HFF-Myc (cell line): ENCODE results near the gene MOV10L1.

Experiments
- DNase-seq: peaks from one replicate; pipeline ENCODE4 v3.0.0-alpha.2; 2011; ENCODE audit warnings: low read depth; ENCODE audit errors: extremely low read depth
- H3K4me3 ChIP-seq: replicated peaks from 2 replicates; pipeline ENCODE4 v1.5.1; 2011; ENCODE audit warnings: low read depth, mild to moderate bottlenecking, control low read depth, low read length
- TF ChIP-seq, protein P1 (sequence below): IDR thresholded peaks from 2 replicates; pipeline ENCODE4 v1.5.1; 2012; ENCODE audit warnings: mild to moderate bottlenecking, low read depth, low read length, control low read depth; ENCODE audit errors: missing control alignments

Gene MOV10L1

DNA sequence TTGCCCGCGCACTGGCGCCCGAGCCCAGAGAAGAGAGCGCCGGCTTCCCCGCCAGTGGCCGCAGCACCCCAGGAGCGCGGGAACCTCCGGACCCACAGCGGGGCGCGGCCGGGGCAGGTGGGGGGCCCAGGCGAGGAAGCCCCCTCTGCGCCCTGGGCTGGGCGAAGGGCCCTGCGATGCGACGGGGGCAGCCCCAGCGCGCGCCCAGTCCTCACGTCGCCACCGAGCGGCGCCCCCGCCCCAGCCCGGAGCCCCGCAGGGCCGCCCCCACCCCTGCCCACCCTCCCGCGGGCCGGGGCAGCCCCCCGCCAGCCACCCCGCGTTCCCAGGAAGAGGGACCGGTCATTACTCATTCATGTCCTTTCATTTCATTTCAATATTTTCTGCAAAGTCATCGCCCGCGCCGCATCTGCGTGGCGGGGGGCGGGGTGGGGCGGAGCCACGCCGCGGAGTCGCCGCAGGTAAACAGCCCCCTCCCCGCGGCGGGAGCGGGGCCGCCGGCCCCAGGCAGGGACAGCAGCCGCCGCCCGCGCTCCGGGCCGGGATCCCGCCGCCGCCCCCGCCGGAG is 80.1 kb downstream of the MOV10L1 start:
- 0 out of 2 replicates have a peak overlapping the region, but pooled peaks have one; percentile 11 for H3K4me3 ChIP-seq
- TF ChIP-seq, protein P1, sequence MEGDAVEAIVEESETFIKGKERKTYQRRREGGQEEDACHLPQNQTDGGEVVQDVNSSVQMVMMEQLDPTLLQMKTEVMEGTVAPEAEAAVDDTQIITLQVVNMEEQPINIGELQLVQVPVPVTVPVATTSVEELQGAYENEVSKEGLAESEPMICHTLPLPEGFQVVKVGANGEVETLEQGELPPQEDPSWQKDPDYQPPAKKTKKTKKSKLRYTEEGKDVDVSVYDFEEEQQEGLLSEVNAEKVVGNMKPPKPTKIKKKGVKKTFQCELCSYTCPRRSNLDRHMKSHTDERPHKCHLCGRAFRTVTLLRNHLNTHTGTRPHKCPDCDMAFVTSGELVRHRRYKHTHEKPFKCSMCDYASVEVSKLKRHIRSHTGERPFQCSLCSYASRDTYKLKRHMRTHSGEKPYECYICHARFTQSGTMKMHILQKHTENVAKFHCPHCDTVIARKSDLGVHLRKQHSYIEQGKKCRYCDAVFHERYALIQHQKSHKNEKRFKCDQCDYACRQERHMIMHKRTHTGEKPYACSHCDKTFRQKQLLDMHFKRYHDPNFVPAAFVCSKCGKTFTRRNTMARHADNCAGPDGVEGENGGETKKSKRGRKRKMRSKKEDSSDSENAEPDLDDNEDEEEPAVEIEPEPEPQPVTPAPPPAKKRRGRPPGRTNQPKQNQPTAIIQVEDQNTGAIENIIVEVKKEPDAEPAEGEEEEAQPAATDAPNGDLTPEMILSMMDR = no peak
- DNase-seq = no peak

DNA sequence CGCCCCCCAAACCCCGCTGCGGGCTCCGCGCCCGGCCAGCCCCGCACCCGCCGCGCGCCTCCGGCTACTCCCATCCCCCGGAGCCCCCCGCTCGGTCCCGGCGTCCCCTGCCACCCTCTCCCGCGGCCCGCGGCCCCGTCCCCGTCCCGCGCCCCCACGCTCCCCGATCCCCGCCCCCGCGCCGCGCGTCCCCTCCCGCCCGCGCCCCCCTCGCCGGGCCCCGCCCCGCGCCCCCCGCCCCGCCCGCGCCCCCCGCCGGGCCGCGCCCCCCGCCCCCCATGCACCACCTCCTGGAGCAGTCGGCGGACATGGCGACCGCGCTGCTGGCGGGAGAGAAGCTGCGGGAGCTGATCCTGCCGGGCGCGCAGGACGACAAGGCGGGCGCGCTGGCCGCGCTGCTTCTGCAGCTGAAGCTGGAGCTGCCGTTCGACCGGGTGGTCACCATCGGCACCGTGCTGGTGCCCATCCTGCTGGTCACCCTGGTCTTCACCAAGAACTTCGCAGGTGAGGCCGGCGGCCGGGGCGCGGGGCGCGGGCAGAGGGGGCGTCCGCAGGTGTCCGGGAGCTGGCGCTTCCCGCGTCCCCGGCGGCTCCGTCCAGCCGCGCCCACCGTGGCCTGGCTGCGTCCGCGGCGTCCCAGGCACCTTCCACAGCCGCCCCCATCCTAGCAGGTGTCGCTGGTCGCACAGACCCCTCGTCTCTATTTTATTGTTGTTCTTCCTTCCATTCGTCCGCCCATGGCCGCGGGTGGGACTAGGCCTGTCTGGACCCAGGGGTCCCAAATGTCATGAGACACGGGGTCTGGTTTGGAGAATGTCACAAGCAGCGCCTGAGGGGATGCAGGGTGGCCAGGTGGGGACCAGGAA is 80.9 kb downstream of the MOV10L1 start, which contains the start of gene PANX2:
Gene PANX2 (plus strand): TSS at position 279 of the 866 bp plus-strand sequence. CDS start 0 bp downstream, at position 279.
- TF ChIP-seq, protein P1 = no peak
- no peak for DNase-seq
- H3K4me3 ChIP-seq = peak within 1 kb of the TSS; percentile 21; the same call in 1 of the 2 replicates

DNA sequence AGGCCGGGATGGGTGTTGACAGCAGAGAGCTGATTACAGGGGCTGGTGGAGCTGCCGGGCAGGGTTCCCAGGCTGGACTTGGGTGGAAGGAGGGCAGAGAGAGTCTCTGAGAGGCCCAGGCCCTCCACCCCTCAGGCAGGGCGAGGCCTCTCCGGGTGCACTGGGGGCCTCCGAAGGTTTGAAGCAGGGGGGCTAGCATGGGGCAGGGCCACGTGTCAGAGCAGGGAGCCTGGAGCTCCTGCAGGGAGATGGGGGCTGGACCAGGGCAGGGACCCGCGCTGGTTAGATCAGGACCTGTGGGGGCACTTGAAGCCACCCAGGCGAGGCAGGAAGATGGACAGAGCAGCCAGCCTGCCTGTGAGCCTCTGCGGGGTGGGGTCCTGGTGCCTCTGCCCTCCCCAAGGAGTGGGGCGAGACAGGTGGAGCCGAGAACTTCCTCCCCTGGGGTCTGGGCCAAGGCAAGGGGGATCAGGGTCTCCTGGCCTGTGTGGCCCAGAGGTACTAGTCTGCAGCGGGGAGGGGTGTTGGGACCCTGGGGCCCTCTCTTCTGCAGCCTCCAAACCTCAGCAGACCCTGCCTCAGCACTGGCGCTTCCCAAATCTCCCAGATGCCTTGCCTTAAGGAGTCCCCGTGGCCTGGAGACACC is 81.6 kb downstream of the MOV10L1 start:
- H3K4me3 ChIP-seq = no peak overlapping the region
- TF ChIP-seq, protein P1 = no peak
- no peak for DNase-seq

DNA sequence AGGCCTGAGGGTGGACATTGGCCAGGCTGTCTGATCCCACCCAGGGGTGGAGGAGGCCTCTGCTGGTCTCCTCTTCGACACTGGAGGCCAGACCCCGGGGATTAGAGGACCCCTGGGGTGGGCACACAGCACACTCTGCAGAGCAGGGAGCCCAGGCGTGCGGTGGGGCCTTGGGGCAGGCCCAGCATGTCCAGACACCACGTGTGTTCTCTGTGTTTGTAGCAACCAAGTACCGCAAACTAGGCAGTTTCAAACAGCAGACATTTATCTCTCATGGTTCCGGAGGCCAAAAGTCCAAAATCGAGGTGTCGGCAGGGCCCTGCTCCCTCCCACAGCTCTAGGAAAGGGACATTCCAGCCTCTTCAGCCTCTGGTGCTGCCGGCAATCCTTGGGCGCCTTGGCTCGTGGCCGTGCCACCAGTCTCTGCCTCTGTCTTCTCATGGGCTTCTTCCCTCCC is 82.2 kb downstream of the MOV10L1 start:
- TF ChIP-seq, protein P1 = no peak

DNA sequence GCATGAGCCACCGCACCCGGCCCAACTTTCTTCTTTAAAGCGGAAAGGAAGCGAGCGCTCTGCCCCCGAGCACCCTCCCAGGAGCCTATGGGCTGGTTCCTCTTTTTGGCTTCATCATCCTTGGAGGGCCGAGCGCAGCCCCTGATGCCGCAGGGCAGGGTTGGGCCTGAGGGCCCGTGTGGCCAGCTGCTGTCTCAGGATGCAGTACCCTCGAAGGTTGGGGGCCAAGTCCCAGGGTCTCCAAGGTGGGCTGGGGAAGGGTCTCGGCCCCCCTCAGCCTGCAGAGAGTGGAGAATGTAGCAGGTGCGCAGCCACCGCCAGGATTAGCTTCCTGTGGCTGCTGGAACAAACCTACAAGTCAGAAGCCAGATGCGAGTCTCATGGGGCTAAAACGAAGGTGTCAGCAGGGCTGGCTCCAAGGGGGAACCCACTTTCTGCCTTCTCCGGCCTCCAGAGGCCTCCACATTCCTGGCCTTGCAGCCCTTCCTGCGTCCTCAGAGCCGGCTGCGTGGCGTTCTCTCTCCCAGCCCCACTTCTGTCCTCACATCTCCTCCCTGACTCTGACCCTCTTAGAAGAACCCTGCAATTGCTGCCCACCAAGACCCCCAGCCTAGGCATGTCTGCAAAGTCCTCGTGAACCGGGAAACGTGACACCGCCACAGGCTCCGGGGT is 83.6 kb downstream of the MOV10L1 start:
- DNase-seq = no peak
- no peak overlapping the region for H3K4me3 ChIP-seq
- TF ChIP-seq, protein P1 = no peak

More for the DNA sequence above, 82.2 kb downstream of the MOV10L1 start:
- DNase-seq = no peak
- H3K4me3 ChIP-seq = no peak overlapping the region

DNA sequence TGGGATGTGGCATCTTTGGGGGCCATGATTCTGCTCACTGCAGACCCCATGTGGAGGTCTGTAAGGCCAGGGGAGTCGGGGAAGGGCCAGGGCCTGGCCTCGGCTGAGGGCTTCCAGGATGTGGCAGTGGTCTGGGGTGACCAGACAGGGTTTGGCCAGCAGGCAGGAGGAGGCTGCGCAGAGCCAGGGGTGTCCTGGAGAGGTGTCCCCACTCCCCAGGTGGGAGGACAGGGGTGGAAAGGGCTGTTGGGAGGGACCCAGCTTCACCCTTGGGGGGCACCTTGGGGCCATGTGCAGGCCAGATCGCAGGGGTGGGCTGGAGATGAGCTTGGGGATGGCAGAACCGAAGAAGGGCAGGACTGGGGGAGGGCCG is 84.2 kb downstream of the MOV10L1 start:
- DNase-seq = no peak
- H3K4me3 ChIP-seq = no peak overlapping the region
- TF ChIP-seq, protein P1 = no peak
